COLO668 (cell line): Measurements from ENCODE around the gene AP2S1.
"Not testable (repeated sequence)": the region's sequence is repeated elsewhere in the genome, so short reads cannot be mapped to it uniquely, and the experiment has no call there.

ENCODE experiments used
- DNase-seq: peaks from one replicate; lab custom pipeline; 2025; ENCODE audit not compliant: unreplicated experiment; lab: John Stamatoyannopoulos, UW

The AP2S1 gene

GRCh38 chr19:46850228-46851203 lies at the start of gene AP2S1:
TSS of gene AP2S1 (minus strand) at chr19:46850846. CDS start at chr19:46850766, 80 bp downstream.
- peak; percentile 94 for DNase-seq

GRCh38 chr19:46900341-46900740 lies 49.7 kb upstream of the AP2S1 start:
- DNase-seq = no peak

- no peak for DNase-seq
Measured at GRCh38 chr19:46898731-46899130, 48.1 kb upstream of the AP2S1 start.

GRCh38 chr19:46896076-46896794 lies 45.6 kb upstream of the AP2S1 start:
- DNase-seq = no peak

GRCh38 chr19:46892252-46893179 lies 41.9 kb upstream of the AP2S1 start:
- DNase-seq = no peak

- DNase-seq = no peak
Measured at GRCh38 chr19:46890423-46891170, 40.0 kb upstream of the AP2S1 start.

- no peak for DNase-seq
Measured at GRCh38 chr19:46887240-46887782, 36.7 kb upstream of the AP2S1 start.

- no peak for DNase-seq
Measured at GRCh38 chr19:46886546-46887239, 36.0 kb upstream of the AP2S1 start.

- no peak for DNase-seq
Measured at GRCh38 chr19:46885411-46885810, 34.8 kb upstream of the AP2S1 start.

GRCh38 chr19:46882751-46883150 lies 32.1 kb upstream of the AP2S1 start:
- not testable (repeated sequence) for DNase-seq

- DNase-seq = no peak
Measured at GRCh38 chr19:46882034-46882433, 31.4 kb upstream of the AP2S1 start.

- DNase-seq = no peak
Measured at GRCh38 chr19:46881092-46881491, 30.4 kb upstream of the AP2S1 start.

GRCh38 chr19:46880431-46880830 lies 29.8 kb upstream of the AP2S1 start:
- DNase-seq = no peak

- DNase-seq = no peak
Measured at GRCh38 chr19:46878613-46879375, 28.1 kb upstream of the AP2S1 start.

- DNase-seq = no peak
Measured at GRCh38 chr19:46875657-46876056, 25.0 kb upstream of the AP2S1 start.

GRCh38 chr19:46875234-46875633 lies 24.6 kb upstream of the AP2S1 start:
- no peak for DNase-seq

GRCh38 chr19:46872967-46873366 lies 22.3 kb upstream of the AP2S1 start:
- DNase-seq = no peak

- DNase-seq = not testable (repeated sequence)
Measured at GRCh38 chr19:46871173-46871572, 20.5 kb upstream of the AP2S1 start.
